ENCODE data around the gene TKTL1. TPM values are rescaled to one million over a fixed set of nuclear protein-coding genes. Genes with fewer than 3 reads are reported as not detected.

Gene TKTL1
- total RNA-seq, 6 donors from 2014 or later = 0.20 to 1.2 (median 0.24) TPM; not detected in 3

- ATAC-seq (ENCODE audit: low FRiP score in 2 of 2) = no peak
- H3K27ac ChIP-seq = no peak overlapping the region
- H3K4me3 ChIP-seq = no peak overlapping the region
- H3K4me1 ChIP-seq = peaks cover 0 to 6% (median 2%) of the 10 kb centered on the region in 4 donors
- no peak for DNase-seq
- 66 to 81% methylated on average over 6 to 10 of the region's 10 CpGs for WGBS, 2 donors
- no peaks in the 10 kb centered on the region for H3K9me3 ChIP-seq
- TF ChIP-seq POLR2A (IDR thresholded peaks at IDR 0.05) (no peak), CTCF (IDR thresholded peaks at IDR 0.05) (no peak), EP300 (IDR thresholded peaks at IDR 0.05) (no peak), POLR2AphosphoS5 (IDR thresholded peaks at IDR 0.05) (no peak)
- H3K36me3 ChIP-seq = no peaks in the 10 kb centered on the region
- H3K27me3 ChIP-seq = no peaks in the 10 kb centered on the region
Observed at GRCh38 chrX:154321594-154321993, 26.0 kb downstream of the TKTL1 start.

- Histone ChIP-seq H3K36me3 (no peaks in the 10 kb centered on the region), H3K27me3 (no peaks in the 10 kb centered on the region), H3K4me3 (no peak overlapping the region), H3K9me3 (no peaks in the 10 kb centered on the region), H3K4me1 (peaks cover 0 to 15% (median 6%) of the 10 kb centered on the region in 4 donors), H3K27ac (no peak overlapping the region)
- DNase-seq (no peak), ATAC-seq (ENCODE audit: low FRiP score in 2 of 2) (no peak)
- TF ChIP-seq POLR2AphosphoS5 (IDR thresholded peaks at IDR 0.05) (no peak), POLR2A (IDR thresholded peaks at IDR 0.05) (no peak), CTCF (IDR thresholded peaks at IDR 0.05) (no peak), EP300 (IDR thresholded peaks at IDR 0.05) (no peak)
- 80 to 91% methylated on average over 6 to 10 of the region's 10 CpGs for WGBS, 2 donors
Observed at GRCh38 chrX:154322890-154323289, 27.3 kb downstream of the TKTL1 start.

GRCh38 chrX:154323537-154323936 is 27.9 kb downstream of the TKTL1 start:
- 72% methylated on average over 6 to 7 of the region's 7 CpGs for WGBS, 2 donors
- no peaks in the 10 kb centered on the region for H3K27me3 ChIP-seq

GRCh38 chrX:154325541-154325940 is 29.9 kb downstream of the TKTL1 start:
- Histone ChIP-seq H3K27me3 (no peaks in the 10 kb centered on the region), H3K4me3 (no peak overlapping the region), H3K9me3 (no peaks in the 10 kb centered on the region), H3K4me1 (peaks cover 0 to 15% (median 6%) of the 10 kb centered on the region in 4 donors), H3K36me3 (no peaks in the 10 kb centered on the region), H3K27ac (no peak overlapping the region)
- ATAC-seq (ENCODE audit: low FRiP score in 2 of 2) (no peak), DNase-seq (no peak)
- TF ChIP-seq POLR2AphosphoS5 (IDR thresholded peaks at IDR 0.05) (no peak), POLR2A (IDR thresholded peaks at IDR 0.05) (no peak)
- WGBS, 2 donors = 76 to 86% methylated on average over 8 of the region's 8 CpGs

More at GRCh38 chrX:154323537-154323936, 27.9 kb downstream of the TKTL1 start:
- DNase-seq (no peak), ATAC-seq (ENCODE audit: low FRiP score in 2 of 2) (no peak)
- Histone ChIP-seq H3K4me3 (no peak overlapping the region), H3K9me3 (no peaks in the 10 kb centered on the region), H3K36me3 (no peaks in the 10 kb centered on the region), H3K27ac (no peak overlapping the region), H3K4me1 (peaks cover 0 to 15% (median 6%) of the 10 kb centered on the region in 4 donors)
- TF ChIP-seq EP300 (IDR thresholded peaks at IDR 0.05) (no peak), POLR2AphosphoS5 (IDR thresholded peaks at IDR 0.05) (no peak), CTCF (IDR thresholded peaks at IDR 0.05) (no peak), POLR2A (IDR thresholded peaks at IDR 0.05) (no peak)

DNA sequence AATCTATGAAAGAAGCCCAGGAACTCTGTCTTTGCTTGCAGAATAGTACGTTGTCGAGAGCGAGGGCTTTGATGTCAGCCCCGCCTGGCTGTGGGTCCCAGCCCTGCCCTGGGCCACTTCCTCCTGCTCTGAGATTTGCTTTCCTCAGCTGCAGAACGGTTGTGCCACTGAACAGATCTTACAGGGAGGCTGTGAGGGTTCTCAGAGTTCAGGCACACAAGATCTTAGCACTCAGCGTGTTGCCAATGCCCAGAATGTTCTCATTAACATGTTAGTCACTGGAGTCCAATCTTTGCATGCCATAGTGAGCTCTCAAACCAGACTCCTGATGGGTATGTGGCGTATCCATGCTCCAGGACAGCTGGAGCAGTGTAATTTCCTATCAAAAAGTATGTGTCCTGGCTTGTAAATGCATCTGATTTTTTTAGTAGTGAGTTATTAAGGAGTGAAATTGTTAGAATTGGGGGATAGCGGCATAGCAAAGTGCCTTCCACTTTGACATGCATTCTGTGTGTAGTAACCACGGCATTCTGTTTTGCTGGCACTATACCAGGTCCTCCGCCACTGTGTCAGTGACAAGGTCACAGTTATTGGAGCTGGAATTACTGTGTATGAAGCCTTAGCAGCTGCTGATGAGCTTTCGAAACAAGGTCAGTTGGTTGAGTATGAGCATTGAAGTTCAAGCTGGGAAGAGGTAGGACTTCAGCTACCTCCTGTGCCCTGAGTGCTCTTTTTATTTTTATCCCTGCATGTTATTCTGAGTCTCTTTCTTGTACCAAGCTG is 31.6 kb downstream of the TKTL1 start:
- WGBS, 2 donors = 46 to 48% methylated on average over 5 to 11 of the region's 11 CpGs
- no peak overlapping the region for H3K4me3 ChIP-seq
- TF ChIP-seq POLR2AphosphoS5 (IDR thresholded peaks at IDR 0.05) (no peak), EP300 (IDR thresholded peaks at IDR 0.05) (no peak), CTCF (IDR thresholded peaks at IDR 0.05) (no peak), POLR2A (IDR thresholded peaks at IDR 0.05) (no peak)
- no peaks in the 10 kb centered on the region for H3K9me3 ChIP-seq
- peaks cover 0 to 15% (median 6%) of the 10 kb centered on the region in 4 donors for H3K4me1 ChIP-seq
- no peaks in the 10 kb centered on the region for H3K27me3 ChIP-seq
- no peak overlapping the region for H3K27ac ChIP-seq
- no peaks in the 10 kb centered on the region for H3K36me3 ChIP-seq
- ATAC-seq (ENCODE audit: low FRiP score in 2 of 2) (no peak), DNase-seq (no peak)
